Mesothelial cell of epicardium (in vitro differentiated cells): ENCODE data around the gene PRX. TPM values are rescaled to one million over a fixed set of nuclear protein-coding genes. Genes with fewer than 3 reads are reported as not detected.
A peak's percentile ranks its signal among the peaks of the same experiment; 100 is the strongest.

ENCODE experiments used
- DNase-seq, 2 experiments: peaks; one replicate each; pipeline ENCODE4 v3.0.0; 2021; ENCODE audit warnings: low spot score in 2 of 2; ENCODE audit not compliant: unreplicated experiment in 2 of 2
- H3K27ac Mint-ChIP-seq: 2 replicates; pipeline ENCODE4 v1.8.0; 2021; ENCODE audit warnings: mixed read lengths
- H3K27me3 Mint-ChIP-seq: 2 replicates; pipeline ENCODE4 v1.8.0; 2021; ENCODE audit warnings: low read depth, mixed read lengths
- H3K36me3 Mint-ChIP-seq: 2 replicates; pipeline ENCODE4 v1.8.0; 2021; ENCODE audit warnings: mixed read lengths
- H3K4me1 Mint-ChIP-seq: 2 replicates; pipeline ENCODE4 v1.8.0; 2021; ENCODE audit warnings: mixed read lengths
- H3K4me3 Mint-ChIP-seq: 2 replicates; pipeline ENCODE4 v1.8.0; 2021; ENCODE audit warnings: mild to moderate bottlenecking, moderate library complexity, mixed read lengths
- H3K9me3 Mint-ChIP-seq: 2 replicates; pipeline ENCODE4 v1.8.0; 2021; ENCODE audit warnings: mixed read lengths
- CTCF ChIP-seq: fragments of 200-600 bp; sonication (generic); IDR thresholded peaks from one replicate; pipeline ENCODE4 v1.5.0; 2021; ENCODE audit warnings: antibody characterized with exemption; ENCODE audit not compliant: unreplicated experiment
- total RNA-seq: library from RNA; stranded (reverse); gene quantifications from 3 replicates; pipeline ENCODE4 v1.2.1, GENCODE V29; 2021

PRX gene
- total RNA-seq, 1 donor from 2014 or later: 5.2 TPM

DNA sequence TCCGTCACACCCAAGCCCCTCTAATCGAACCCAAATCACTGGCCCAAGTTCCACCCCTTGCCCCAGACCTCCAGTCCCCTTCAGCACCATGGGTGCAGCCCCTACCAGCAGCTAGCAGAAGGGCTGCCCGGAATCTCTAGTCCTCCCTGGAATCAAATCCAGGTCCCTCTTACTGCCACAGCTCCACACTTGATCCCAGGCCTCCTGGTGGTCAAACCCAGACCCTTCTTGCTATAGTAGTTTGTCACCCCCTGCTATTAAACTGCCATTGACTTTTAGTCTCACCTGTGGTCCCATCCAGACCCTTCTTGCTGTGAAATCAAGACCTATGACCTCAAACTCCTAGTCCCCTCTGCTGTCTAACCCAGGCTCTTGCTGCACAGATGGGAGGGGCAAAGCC lies 31.9 kb downstream of the PRX start:
- Mint-ChIP-seq H3K27ac (peak overlapping the region; percentile 21), H3K27me3 (no peaks in the 10 kb centered on the region), H3K4me3 (no peak overlapping the region), H3K4me1 (no peaks in the 10 kb centered on the region), H3K9me3 (no peaks in the 10 kb centered on the region), H3K36me3 (peaks cover 13% of the 10 kb centered on the region)
- no peak for TF ChIP-seq CTCF
- no peak for DNase-seq

- Mint-ChIP-seq H3K4me1 (no peaks in the 10 kb centered on the region), H3K36me3 (peaks cover 16% of the 10 kb centered on the region), H3K27me3 (no peaks in the 10 kb centered on the region), H3K4me3 (no peak overlapping the region), H3K9me3 (no peaks in the 10 kb centered on the region), H3K27ac (no peak overlapping the region)
- no peak for DNase-seq
- TF ChIP-seq CTCF: no peak
These were observed 32.8 kb downstream of the PRX start for GRCh38 chr19:40380199-40381037.

- no peaks in the 10 kb centered on the region for H3K4me1 Mint-ChIP-seq
- no peak for DNase-seq
- no peak for TF ChIP-seq CTCF
- no peak overlapping the region for H3K4me3 Mint-ChIP-seq
- peaks cover 22% of the 10 kb centered on the region for H3K36me3 Mint-ChIP-seq
- peak overlapping the region; percentile 21 for H3K27ac Mint-ChIP-seq
- no peaks in the 10 kb centered on the region for H3K9me3 Mint-ChIP-seq
- H3K27me3 Mint-ChIP-seq: no peaks in the 10 kb centered on the region
These were observed 33.6 kb downstream of the PRX start for GRCh38 chr19:40379446-40380198.

- H3K4me3 Mint-ChIP-seq: no peak overlapping the region
- H3K4me1 Mint-ChIP-seq: no peaks in the 10 kb centered on the region
- peaks cover 26% of the 10 kb centered on the region for H3K36me3 Mint-ChIP-seq
- H3K27ac Mint-ChIP-seq: no peak overlapping the region
- no peak for TF ChIP-seq CTCF
- no peaks in the 10 kb centered on the region for H3K27me3 Mint-ChIP-seq
- no peak for DNase-seq
- no peaks in the 10 kb centered on the region for H3K9me3 Mint-ChIP-seq
These were observed 34.7 kb downstream of the PRX start for GRCh38 chr19:40378509-40378908.

GRCh38 chr19:40377876-40378385 lies 35.2 kb downstream of the PRX start:
- Mint-ChIP-seq H3K36me3 (peaks cover 27% of the 10 kb centered on the region), H3K9me3 (no peaks in the 10 kb centered on the region), H3K4me3 (no peak overlapping the region), H3K4me1 (no peaks in the 10 kb centered on the region), H3K27ac (no peak overlapping the region), H3K27me3 (no peaks in the 10 kb centered on the region)
- no peak for TF ChIP-seq CTCF
- no peak for DNase-seq
